Liver (tissue), 9 donors: ENCODE measurements around the gene NTM. TPM values are rescaled to one million over a fixed set of nuclear protein-coding genes. Genes with fewer than 3 reads are reported as not detected.

Experiments
- DNase-seq: peaks from one replicate; pipeline ENCODE4 v3.0.0-alpha.2; 2017; ENCODE audit warnings: low spot score
- H3K27ac ChIP-seq, 2 donors: one replicate each; pipeline ENCODE4 v1.7.0; 2013; ENCODE audit warnings: inconsistent platforms in 2 of 2, low read length in 2 of 2, control low read depth in 1 of 2, low read depth in 1 of 2, mild to moderate bottlenecking in 1 of 2
- H3K27me3 ChIP-seq, 4 donors: one replicate each; pipeline versions ENCODE4 v1.6.1 to v1.7.0; 2013; ENCODE audit warnings: low read length in 3 of 4, inconsistent platforms in 1 of 4, mild to moderate bottlenecking in 1 of 4, moderate library complexity in 1 of 4; ENCODE audit not compliant: control insufficient read depth in 4 of 4, insufficient read depth in 4 of 4
- H3K36me3 ChIP-seq, 4 donors: one replicate each; pipeline versions ENCODE4 v1.6.1 to v1.7.0; 2013; ENCODE audit warnings: low read length in 3 of 4, mild to moderate bottlenecking in 3 of 4, low read depth in 1 of 4, moderate library complexity in 1 of 4; ENCODE audit not compliant: control insufficient read depth in 4 of 4, insufficient read depth in 3 of 4
- H3K4me1 ChIP-seq, 4 donors: one replicate each; pipeline versions ENCODE4 v1.6.1 to v1.7.0; 2013; ENCODE audit warnings: low read length in 3 of 4, mild to moderate bottlenecking in 3 of 4, moderate library complexity in 1 of 4; ENCODE audit not compliant: control insufficient read depth in 4 of 4, insufficient read depth in 4 of 4
- H3K4me3 ChIP-seq, 3 donors: one replicate each; pipeline versions ENCODE4 v1.6.1 to v1.7.0; 2013; ENCODE audit warnings: low read length in 3 of 3, control low read depth in 1 of 3, low read depth in 1 of 3, mild to moderate bottlenecking in 1 of 3
- H3K9ac ChIP-seq, 2 donors: one replicate each; pipeline ENCODE4 v1.7.0; 2013; ENCODE audit warnings: low read length in 2 of 2, mild to moderate bottlenecking in 2 of 2, moderate library complexity in 2 of 2, control low read depth in 1 of 2, low read depth in 1 of 2
- H3K9me3 ChIP-seq, 4 donors: one replicate each; pipeline versions ENCODE4 v1.6.1 to v1.7.0; 2013; ENCODE audit warnings: low read length in 3 of 4; ENCODE audit not compliant: control insufficient read depth in 4 of 4
- ATF3 ChIP-seq: IDR thresholded peaks from 2 replicates; pipeline ENCODE4 v1.6.1; 2016; ENCODE audit warnings: antibody characterized with exemption
- CTCF ChIP-seq: fragments of 150-350 bp; IDR thresholded peaks from 2 replicates; pipeline ENCODE4 v1.5.1; 2017; ENCODE audit warnings: improper control_type of control experiment, low read depth, low read length; ENCODE audit not compliant: missing input control
- EGR1 ChIP-seq, 2 donors: IDR thresholded peaks; 2 replicates each; pipeline ENCODE4 v1.6.1; 2016 to 2018; ENCODE audit warnings: antibody characterized with exemption in 2 of 2, low read depth in 2 of 2
- FOXA1 ChIP-seq: IDR thresholded peaks from 2 replicates; pipeline ENCODE4 v1.6.1; 2016; ENCODE audit warnings: antibody characterized with exemption
- FOXA2 ChIP-seq: IDR thresholded peaks from 2 replicates; pipeline ENCODE4 v1.6.1; 2016; ENCODE audit warnings: antibody characterized with exemption
- GABPA ChIP-seq, 2 donors: IDR thresholded peaks in 1 of 2; conservative IDR thresholded peaks in 1 of 2; 2 replicates each; pipeline ENCODE4 v1.6.1; 2016; ENCODE audit warnings: antibody characterized with exemption in 2 of 2, mild to moderate bottlenecking in 1 of 2, moderate library complexity in 1 of 2
- HNF4A ChIP-seq, 2 donors: conservative IDR thresholded peaks; 2 replicates each; pipeline ENCODE4 v1.6.1; 2016; ENCODE audit warnings: antibody characterized with exemption in 2 of 2, mild to moderate bottlenecking in 2 of 2
- HNF4G ChIP-seq: IDR thresholded peaks from 2 replicates; pipeline ENCODE4 v1.6.1; 2016; ENCODE audit warnings: antibody characterized with exemption
- MAX ChIP-seq: IDR thresholded peaks from 2 replicates; pipeline ENCODE4 v1.6.1; 2016; ENCODE audit warnings: antibody characterized with exemption
- RAD21 ChIP-seq, 2 donors: IDR thresholded peaks; 2 replicates each; pipeline ENCODE4 v1.6.1; 2016; ENCODE audit warnings: antibody characterized with exemption in 2 of 2, mild to moderate bottlenecking in 2 of 2
- REST ChIP-seq: IDR thresholded peaks from 2 replicates; pipeline ENCODE4 v1.6.1; 2016; ENCODE audit warnings: antibody characterized with exemption, mild to moderate bottlenecking
- RXRA ChIP-seq, 2 donors: IDR thresholded peaks; 2 replicates each; pipeline ENCODE4 v1.6.1; 2017 to 2018; ENCODE audit warnings: antibody characterized with exemption in 2 of 2, mild to moderate bottlenecking in 1 of 2
- YY1 ChIP-seq: IDR thresholded peaks from 2 replicates; pipeline ENCODE4 v1.6.1; 2016; ENCODE audit warnings: antibody characterized with exemption, mild to moderate bottlenecking
- ZBTB33 ChIP-seq: IDR thresholded peaks from 2 replicates; pipeline ENCODE4 v1.6.1; 2016; ENCODE audit warnings: antibody characterized with exemption
- WGBS: extraction: QIAGEN DNeasy Blood & Tissue Kit; methylation state at CpG from one replicate; pipeline ENCODE4 v1.1.7; 2013; 5-methylcytosine and 5-hydroxymethylcytosine counted together
- polyA plus RNA-seq, 2 donors: library from polyadenylated mRNA; stranded (reverse) in 1 of 2; unstranded in 1 of 2; fragments of 200-250 nt in 1 of 2; fragments of >200 nt in 1 of 2; fragmentation: Nextera tagmentation in 1 of 2; extraction: Ambion mirVana in 1 of 2; gene quantifications; one replicate each; pipeline versions ENCODE4 v1.2.1 to v1.2.3, GENCODE V29; 2013 to 2015
- total RNA-seq, 2 donors: library from RNA; depleted of rRNA; stranded (reverse); fragments of >200 nt; gene quantifications; one replicate each; pipeline ENCODE4 v1.2.3, GENCODE V29; 2014
- donor health status: healthy.
- donor health status: healthy.
- donor health status: healthy.
- donor health status: healthy.
- donor health status: healthy.

Gene NTM
- total and polyA plus RNA-seq, 4 donors, result 0.08 to 1.1 (median 0.08) TPM; not detected in 1

- H3K9me3 ChIP-seq, result peaks cover 0 to under 1% (median 0%) of the 10 kb centered on the region in 4 donors
- 82% methylated on average over 6 of the region's 6 CpGs for WGBS
Measured at GRCh38 chr11:131506348-131506747, 135.9 kb downstream of the NTM start.

GRCh38 chr11:131510662-131511061 lies 140.2 kb downstream of the NTM start:
- H3K27ac ChIP-seq, result no peak overlapping the region
- no peak overlapping the region for H3K9ac ChIP-seq
- H3K36me3 ChIP-seq, result no peaks in the 10 kb centered on the region
- no peaks in the 10 kb centered on the region for H3K4me1 ChIP-seq
- H3K9me3 ChIP-seq, result no peaks in the 10 kb centered on the region
- no peak overlapping the region for H3K4me3 ChIP-seq
- WGBS, result 68% methylated on average over 8 of the region's 8 CpGs
- H3K27me3 ChIP-seq, result peaks cover 0 to 3% (median under 1%) of the 10 kb centered on the region in 4 donors
- no peak for DNase-seq
- TF ChIP-seq YY1 (no peak), RAD21 (IDR thresholded peaks at IDR 0.05) (no peak), FOXA2 (no peak), HNF4G (no peak), CTCF (no peak), ATF3 (no peak), GABPA (IDR thresholded peaks at IDR 0.05 in 1 of 2, conservative IDR thresholded peaks at IDR 0.05 in 1 of 2) (no peak), MAX (no peak), REST (no peak), RXRA (IDR thresholded peaks at IDR 0.05) (no peak), FOXA1 (no peak), EGR1 (IDR thresholded peaks at IDR 0.05; ENCODE audit: low read depth in 2 of 2) (no peak)

More at GRCh38 chr11:131506348-131506747, 135.9 kb downstream of the NTM start:
- H3K36me3 ChIP-seq, result no peaks in the 10 kb centered on the region
- H3K27ac ChIP-seq, result no peak overlapping the region
- TF ChIP-seq HNF4A (conservative IDR thresholded peaks at IDR 0.05), result no peak
- TF ChIP-seq ZBTB33, result no peak
- peaks cover 0 to 3% (median 2%) of the 10 kb centered on the region in 4 donors for H3K27me3 ChIP-seq
- H3K4me1 ChIP-seq, result no peaks in the 10 kb centered on the region
- H3K4me3 ChIP-seq, result no peak overlapping the region
- no peak for DNase-seq
- no peak overlapping the region for H3K9ac ChIP-seq
